Measurements from ENCODE around the gene BMP6. TPM values are rescaled to one million over a fixed set of nuclear protein-coding genes. Genes with fewer than 3 reads are reported as not detected.

Gene BMP6
- total RNA-seq, 1 experiment from 2014 or later: 1.6 TPM

- no peak overlapping the region for H3K4me2 ChIP-seq (ENCODE audit: low read length)
- no TSS peak for BruUV-seq (replicated peaks)
- H3K9me3 ChIP-seq (ENCODE audit: control insufficient read depth in 1 of 2, insufficient read depth in 1 of 2, low read depth in 1 of 2, low read length in 2 of 2): no peaks in the 10 kb centered on the region
- no peak overlapping the region for H3K27ac ChIP-seq (ENCODE audit: low read depth, low read length)
- DNase-seq (ENCODE audit: low read depth, low spot score): no peak
- intact Hi-C loops (cut with micrococcal nuclease): no loop called here
- no peak for ATAC-seq
- H3K9me2 ChIP-seq (ENCODE audit: insufficient read depth): no peaks in the 10 kb centered on the region
- H3K9ac ChIP-seq (ENCODE audit: low read length): no peak overlapping the region
- no peaks in the 10 kb centered on the region for H3K27me3 ChIP-seq (ENCODE audit: insufficient read depth, low read length)
- H3K79me2 ChIP-seq (ENCODE audit: insufficient read depth, low read length): no peaks in the 10 kb centered on the region
- RAD21 ChIA-PET (ENCODE audit: low non-redundant PET in 1 of 2, low total read pairs in 2 of 2, uncharacterized antibody in 2 of 2, unreplicated experiment in 2 of 2): no interaction called here
- H3K4me3 ChIP-seq (replicated peaks in 1 of 2; ENCODE audit: low read depth in 1 of 2, low read length in 2 of 2): no peak overlapping the region
- no peaks in the 10 kb centered on the region for H3K4me1 ChIP-seq (ENCODE audit: control insufficient read depth in 1 of 2, insufficient read depth in 2 of 2, low read length in 2 of 2)
- POLR2A ChIA-PET: no interaction called here
- TF ChIP-seq RAD21 (IDR thresholded peaks at IDR 0.05; ENCODE audit: low read depth): no peak
- no peak for TF ChIP-seq EZH2 (IDR thresholded peaks at IDR 0.05)
- no peak for TF ChIP-seq POLR2A (IDR thresholded peaks at IDR 0.05; ENCODE audit: borderline replicate concordance, extremely low read depth, insufficient read depth, insufficient read length)
- TF ChIP-seq POLR2AphosphoS5 (IDR thresholded peaks at IDR 0.05; ENCODE audit: low read depth, low read length): no peak
- TF ChIP-seq CTCF (IDR thresholded peaks at IDR 0.05 in 2 of 3, conservative IDR thresholded peaks at IDR 0.05 in 1 of 3; ENCODE audit: borderline replicate concordance in 1 of 3, insufficient read depth in 1 of 3, low read depth in 2 of 3, low read length in 2 of 3): no peak
- no peak for TF ChIP-seq EZH2phosphoT487 (IDR thresholded peaks at IDR 0.05; ENCODE audit: borderline replicate concordance)
- no peak for TF ChIP-seq MAX (IDR thresholded peaks at IDR 0.05)
- no peak for TF ChIP-seq ZFX (IDR thresholded peaks at IDR 0.05)
- no peak for TF ChIP-seq CBX3 (IDR thresholded peaks at IDR 0.05; ENCODE audit: low read depth)
- TF ChIP-seq YY1 (IDR thresholded peaks at IDR 0.05; ENCODE audit: extremely low read depth, insufficient replicate concordance, low read depth, low read length): no peak
- no peak for TF ChIP-seq FOSL1 (IDR thresholded peaks at IDR 0.05; ENCODE audit: low read depth)
- TF ChIP-seq SRF (IDR thresholded peaks at IDR 0.05; ENCODE audit: low read depth): no peak
- TF ChIP-seq TCF7L2 (IDR thresholded peaks at IDR 0.05; ENCODE audit: borderline replicate concordance, extremely low read depth, insufficient read depth, insufficient read length): no peak
- TF ChIP-seq SP1 (IDR thresholded peaks at IDR 0.05; ENCODE audit: low read depth): no peak
- TF ChIP-seq JUND (IDR thresholded peaks at IDR 0.05): no peak
- no peak for TF ChIP-seq SIN3A (IDR thresholded peaks at IDR 0.05; ENCODE audit: low read depth)
- TF ChIP-seq ZNF274 (IDR thresholded peaks at IDR 0.05; ENCODE audit: low read depth, low read length): no peak
- no peak for TF ChIP-seq ZBTB33 (IDR thresholded peaks at IDR 0.05; ENCODE audit: extremely low read depth, insufficient replicate concordance, low read length)
- no peak for TF ChIP-seq EGR1 (IDR thresholded peaks at IDR 0.05; ENCODE audit: low read depth)
- CTCF ChIA-PET: no interaction called here
- no peaks in the 10 kb centered on the region for H3K36me3 ChIP-seq (ENCODE audit: control insufficient read depth in 1 of 2, insufficient read depth in 2 of 2, low read length in 2 of 2)
- H4K20me1 ChIP-seq (ENCODE audit: insufficient read depth): no peaks in the 10 kb centered on the region
- no peak overlapping the region for H2AFZ ChIP-seq (ENCODE audit: low read depth, low read length, poor library complexity, severe bottlenecking)
Measured at GRCh38 chr6:7805850-7806214, 79.9 kb downstream of the BMP6 start.

Data from HCT116 (cell line).